Common myeloid progenitor, CD34-positive (primary cell): ENCODE data around the gene OVOL2.

ENCODE experiments used
- CTCF ChIA-PET: fragments of 350-600 bp; sonication (Branson Sonifier 250); formaldehyde crosslinking; loops from one replicate; lab custom pipeline; 2021; ENCODE audit warnings: antibody characterized with exemption; lab: Charles Lee
- POLR2A ChIA-PET: fragments of 350-600 bp; sonication (Branson Sonifier 250); formaldehyde crosslinking; loops from one replicate; lab custom pipeline; 2021; ENCODE audit warnings: antibody characterized with exemption; lab: Charles Lee
- DNase-seq, 3 donors: peaks; one replicate each; pipeline versions ENCODE4 v3.0.0 to v3.0.0-alpha.2; 2013
- H3K27ac ChIP-seq, 2 experiments: 1 replicate in 1 of 2; 2 replicates in 1 of 2; pipeline ENCODE4 v1.7.0; 2013; ENCODE audit warnings: inconsistent platforms in 2 of 2, low read length in 2 of 2, mild to moderate bottlenecking in 2 of 2, low read depth in 1 of 2, moderate library complexity in 1 of 2; ENCODE audit not compliant: severe bottlenecking in 2 of 2, insufficient read depth in 1 of 2, poor library complexity in 1 of 2
- H3K27me3 ChIP-seq, 5 experiments: replicated peaks in 2 of 5; 1 replicate in 3 of 5; 2 replicates in 2 of 5; pipeline versions ENCODE4 v1.6.1 to v1.7.0; 2013; ENCODE audit warnings: low read length in 4 of 5, mild to moderate bottlenecking in 2 of 5, moderate library complexity in 2 of 5, inconsistent platforms in 1 of 5; ENCODE audit not compliant: insufficient read depth in 5 of 5, control insufficient read depth in 4 of 5
- H3K36me3 ChIP-seq, 4 experiments: 1 replicate in 2 of 4; 2 replicates in 2 of 4; pipeline versions ENCODE4 v1.6.1 to v1.7.0; 2013; ENCODE audit warnings: low read length in 3 of 4, control low read depth in 1 of 4, mild to moderate bottlenecking in 1 of 4; ENCODE audit not compliant: control insufficient read depth in 4 of 4, insufficient read depth in 4 of 4
- H3K4me1 ChIP-seq, 4 experiments: 1 replicate in 3 of 4; 2 replicates in 1 of 4; pipeline versions ENCODE4 v1.6.1 to v1.7.1; 2013; ENCODE audit warnings: low read length in 3 of 4, mild to moderate bottlenecking in 3 of 4, control low read depth in 1 of 4, inconsistent platforms in 1 of 4, moderate library complexity in 1 of 4; ENCODE audit not compliant: control insufficient read depth in 4 of 4, insufficient read depth in 4 of 4; ENCODE audit errors: control extremely low read depth in 1 of 4
- H3K4me3 ChIP-seq, 7 experiments: 1 replicate in 4 of 7; 2 replicates in 3 of 7; pipeline versions ENCODE4 v1.5.1 to v1.7.0; 2013; ENCODE audit warnings: mild to moderate bottlenecking in 7 of 7, low read length in 6 of 7, moderate library complexity in 6 of 7, inconsistent platforms in 2 of 7, low read depth in 2 of 7, control low read depth in 1 of 7; ENCODE audit not compliant: insufficient read depth in 4 of 7, control insufficient read depth in 1 of 7; ENCODE audit errors: extremely low read depth in 1 of 7
- H3K9me3 ChIP-seq, 5 experiments: 1 replicate in 4 of 5; 2 replicates in 1 of 5; pipeline versions ENCODE4 v1.6.1 to v1.7.1; 2013; ENCODE audit warnings: low read length in 4 of 5, mild to moderate bottlenecking in 2 of 5, inconsistent platforms in 1 of 5, low read depth in 1 of 5, moderate library complexity in 1 of 5; ENCODE audit not compliant: control insufficient read depth in 4 of 5, insufficient read depth in 2 of 5; ENCODE audit errors: control extremely low read depth in 1 of 5
- WGBS: methylation state at CpG from one replicate; pipeline ENCODE4 v1.1.5; 2013; ENCODE audit not compliant: insufficient coverage; 5-methylcytosine and 5-hydroxymethylcytosine counted together

The OVOL2 gene

GRCh38 chr20:18048176-18048575 is 9.5 kb downstream of the OVOL2 start:
- POLR2A ChIA-PET = interaction anchor here (0.6 kb wide), 1 partner anchor 614 kb away, joined by 3 read pairs; no protein-coding TSS in a partner anchor
- CTCF ChIA-PET = interaction anchor here (1.7 kb wide), 1 partner anchor 20 kb away, joined by 5 read pairs; no protein-coding TSS in a partner anchor

GRCh38 chr20:18046535-18046934 is 11.2 kb downstream of the OVOL2 start:
- 100% methylated on average over 1 of the region's 4 CpGs for WGBS
- CTCF ChIA-PET = no interaction called here
- H3K27ac ChIP-seq = no peak overlapping the region
- no peak for DNase-seq
- no peaks in the 10 kb centered on the region for H3K36me3 ChIP-seq
- POLR2A ChIA-PET = interaction anchor here (0.6 kb wide), 1 partner anchor 822 kb away, joined by 4 read pairs; no protein-coding TSS in a partner anchor
- peaks cover 0 to 8% (median 0%) of the 10 kb centered on the region in 5 experiments for H3K27me3 ChIP-seq
- H3K4me1 ChIP-seq = peaks cover 0 to 5% (median 1%) of the 10 kb centered on the region in 4 experiments
- H3K9me3 ChIP-seq = peaks cover 0 to 7% (median 3%) of the 10 kb centered on the region in 5 experiments
- no peak overlapping the region for H3K4me3 ChIP-seq

More at GRCh38 chr20:18048176-18048575, 9.5 kb downstream of the OVOL2 start:
- peaks cover 0 to 5% (median 2%) of the 10 kb centered on the region in 4 experiments for H3K4me1 ChIP-seq
- DNase-seq = peak in 2 of 3 donors; percentile 69 to 71
- H3K27me3 ChIP-seq = peaks cover 0 to 13% (median 0%) of the 10 kb centered on the region in 5 experiments
- no peak overlapping the region for H3K27ac ChIP-seq
- H3K4me3 ChIP-seq = peak overlapping the region in 2 of 7 experiments; percentile 3 to 40
- WGBS = 81% methylated on average over 3 of the region's 5 CpGs
- H3K36me3 ChIP-seq = no peaks in the 10 kb centered on the region
- H3K9me3 ChIP-seq = peaks cover 0 to 3% (median 0%) of the 10 kb centered on the region in 5 experiments

GRCh38 chr20:18042229-18042628 is 15.5 kb downstream of the OVOL2 start:
- Histone ChIP-seq H3K4me1 (no peaks in the 10 kb centered on the region), H3K36me3 (no peaks in the 10 kb centered on the region), H3K4me3 (no peak overlapping the region), H3K9me3 (peaks cover 0 to 7% (median 3%) of the 10 kb centered on the region in 5 experiments), H3K27me3 (peaks cover 0 to 11% (median 0%) of the 10 kb centered on the region in 5 experiments), H3K27ac (no peak overlapping the region)
- ChIA-PET CTCF (interaction anchor here (0.7 kb wide), 1 partner anchor 24 kb away, joined by 3 read pairs; no protein-coding TSS in a partner anchor), POLR2A (no interaction called here)
- DNase-seq = no peak
- WGBS = 85% methylated on average over 7 of the region's 9 CpGs

- no peaks in the 10 kb centered on the region for H3K36me3 ChIP-seq
- WGBS = 89% methylated on average over 14 of the region's 15 CpGs
- CTCF ChIA-PET = no interaction called here
Observed at GRCh38 chr20:18041462-18041861, 16.3 kb downstream of the OVOL2 start.

GRCh38 chr20:18039063-18039462 is 18.7 kb downstream of the OVOL2 start:
- Histone ChIP-seq H3K27me3 (peaks cover 0 to 4% (median 0%) of the 10 kb centered on the region in 5 experiments), H3K4me3 (no peak overlapping the region), H3K9me3 (peaks cover 0 to 7% (median 3%) of the 10 kb centered on the region in 5 experiments), H3K36me3 (no peaks in the 10 kb centered on the region), H3K27ac (no peak overlapping the region), H3K4me1 (no peaks in the 10 kb centered on the region)
- ChIA-PET POLR2A (no interaction called here), CTCF (interaction anchor here (1.1 to 1.5 kb wide), 3 partner anchors 8 to 14 kb away, joined by 4 to 5 read pairs (median 4); no protein-coding TSS in a partner anchor)
- no peak for DNase-seq
- 88% methylated on average over 2 of the region's 5 CpGs for WGBS

More at GRCh38 chr20:18041462-18041861, 16.3 kb downstream of the OVOL2 start:
- H3K4me1 ChIP-seq = no peaks in the 10 kb centered on the region
- H3K27me3 ChIP-seq = peaks cover 0 to 11% (median 0%) of the 10 kb centered on the region in 5 experiments
- peaks cover 0 to 7% (median 3%) of the 10 kb centered on the region in 5 experiments for H3K9me3 ChIP-seq
- no peak overlapping the region for H3K4me3 ChIP-seq
- DNase-seq = no peak
- POLR2A ChIA-PET = no interaction called here
- H3K27ac ChIP-seq = no peak overlapping the region

- DNase-seq = no peak
- H3K4me3 ChIP-seq = no peak overlapping the region
- H3K36me3 ChIP-seq = no peaks in the 10 kb centered on the region
- ChIA-PET POLR2A (no interaction called here), CTCF (no interaction called here)
- H3K27ac ChIP-seq = no peak overlapping the region
- peaks cover 0 to 2% (median 0%) of the 10 kb centered on the region in 5 experiments for H3K27me3 ChIP-seq
- no peaks in the 10 kb centered on the region for H3K9me3 ChIP-seq
- no peaks in the 10 kb centered on the region for H3K4me1 ChIP-seq
- 95% methylated on average over 4 of the region's 5 CpGs for WGBS
Observed at GRCh38 chr20:18034039-18034438, 23.7 kb downstream of the OVOL2 start.
